K562 (cell line): ENCODE results near the gene VSIG10L. TPM values are rescaled to one million over a fixed set of nuclear protein-coding genes. Genes with fewer than 3 reads are reported as not detected.
A peak's percentile ranks its signal among the peaks of the same experiment; 100 is the strongest.

Source experiments
- DNMT1 ChIP-seq: fragments of 450-650 bp; IDR thresholded peaks from 2 replicates; pipeline ENCODE4 v1.6.1; 2016; ENCODE audit warnings: antibody characterized with exemption, mild to moderate bottlenecking
- E2F8 ChIP-seq: fragments of 450-650 bp; IDR thresholded peaks from 2 replicates; pipeline ENCODE4 v1.7.1; 2018; ENCODE audit warnings: mild to moderate bottlenecking, low read depth; ENCODE audit not compliant: partially characterized antibody
- ILK ChIP-seq: fragments of 450-650 bp; IDR thresholded peaks from 2 replicates; pipeline ENCODE4 v1.6.1; 2016; ENCODE audit warnings: missing genetic modification characterization, low read depth, mild to moderate bottlenecking, missing compliant biosample characterization, moderate library complexity, borderline replicate concordance
- NFE2L1 ChIP-seq: fragments of 450-650 bp; IDR thresholded peaks from 2 replicates; pipeline ENCODE4 v1.6.1; 2016; ENCODE audit warnings: missing genetic modification characterization, low read depth, mild to moderate bottlenecking, missing compliant biosample characterization, moderate library complexity, borderline replicate concordance
- SP2 ChIP-seq: IDR thresholded peaks from 2 replicates; pipeline ENCODE4 v1.6.1; 2011; ENCODE audit warnings: mild to moderate bottlenecking, low read depth, low read length, moderate library complexity; ENCODE audit not compliant: poor library complexity, severe bottlenecking; ENCODE audit errors: extremely low read depth
- SRSF1 ChIP-seq: fragments of 200-400 bp; formaldehyde crosslinking; IDR thresholded peaks from 2 replicates; pipeline ENCODE4 v1.6.1; 2017; ENCODE audit warnings: mild to moderate bottlenecking, low read depth, low read length, moderate library complexity
- TAF1 ChIP-seq: IDR thresholded peaks from 2 replicates; pipeline ENCODE4 v1.6.1; 2011; ENCODE audit warnings: mild to moderate bottlenecking, low read length, moderate library complexity; ENCODE audit not compliant: insufficient read depth, control insufficient read depth, severe bottlenecking; ENCODE audit errors: extremely low read depth
- ZNF277 ChIP-seq: fragments of 250-450 bp; sonication (Bioruptor Pico); IDR thresholded peaks from 2 replicates; pipeline ENCODE4 v1.8.0; 2022; ENCODE audit warnings: inconsistent platforms, mild to moderate bottlenecking, moderate library complexity, borderline replicate concordance
- ZNF316 ChIP-seq: fragments of 450-650 bp; IDR thresholded peaks from 2 replicates; pipeline ENCODE4 v1.6.1; 2016
- ZNF507 ChIP-seq: conservative IDR thresholded peaks from 2 replicates; pipeline ENCODE4 v1.6.1; 2017; ENCODE audit warnings: missing genetic modification characterization, missing compliant biosample characterization
- ZNF76 ChIP-seq: fragments of 250-450 bp; sonication (Bioruptor Pico); IDR thresholded peaks from 2 replicates; pipeline ENCODE4 v1.4.0; 2020; ENCODE audit warnings: mild to moderate bottlenecking, moderate library complexity, borderline replicate concordance
- polyA plus RNA-seq, 8 experiments: library from polyadenylated mRNA; depleted of rRNA in 4 of 8; stranded (reverse) in 5 of 8; unstranded in 3 of 8; fragments of >200 nt; fragmentation: Nextera tagmentation in 2 of 8; fragmentation: Illumina TruSeq in 1 of 8; extraction: Ambion mirVana in 2 of 8; extraction: Trizol in 1 of 8; gene quantifications; 2 replicates each; pipeline versions ENCODE4 v1.2.1 to v1.2.3, GENCODE V29; 2011 to 2014; ENCODE audit warnings: inconsistent platforms in 1 of 8, missing spikeins in 1 of 8
- total RNA-seq, 7 experiments: library from RNA; depleted of rRNA in 6 of 7; stranded (reverse); fragments of >200 nt in 6 of 7; fragmentation: Illumina TruSeq in 2 of 7; extraction: Trizol in 2 of 7; gene quantifications; 2 replicates each; pipeline versions ENCODE4 v1.2.1 to v1.2.3, GENCODE V29; 2011 to 2021; ENCODE audit warnings: low replicate concordance in 1 of 7
- TF ChIP-seq, protein P1 (sequence below): IDR thresholded peaks from 2 replicates; pipeline ENCODE4 v1.6.1; 2016; ENCODE audit warnings: missing genetic modification characterization, missing compliant biosample characterization
- TF ChIP-seq, protein P2 (sequence below): fragments of 450-650 bp; IDR thresholded peaks from 2 replicates; pipeline ENCODE4 v1.6.1; 2017; ENCODE audit warnings: antibody characterized with exemption
- TF ChIP-seq, protein P3 (sequence below): fragments of 450-650 bp; formaldehyde crosslinking; IDR thresholded peaks from 2 replicates; pipeline ENCODE4 v1.4.0; 2020; ENCODE audit warnings: mild to moderate bottlenecking, moderate library complexity
- TF ChIP-seq, protein P4 (sequence below): fragments of 250-450 bp; sonication (Bioruptor Pico); IDR thresholded peaks from 2 replicates; pipeline ENCODE4 v1.8.0; 2022; ENCODE audit warnings: moderate library complexity, mild to moderate bottlenecking, inconsistent platforms

The VSIG10L gene
- total and polyA plus RNA-seq, 9 of the 15 experiments (the other 6 are each of a cell fraction or from before 2014, with no cell fraction given) = 1.1 to 7.6 (median 2.2) TPM

- TF ChIP-seq TAF1 = no peak
- no peak for TF ChIP-seq DNMT1
- TF ChIP-seq, protein P1, sequence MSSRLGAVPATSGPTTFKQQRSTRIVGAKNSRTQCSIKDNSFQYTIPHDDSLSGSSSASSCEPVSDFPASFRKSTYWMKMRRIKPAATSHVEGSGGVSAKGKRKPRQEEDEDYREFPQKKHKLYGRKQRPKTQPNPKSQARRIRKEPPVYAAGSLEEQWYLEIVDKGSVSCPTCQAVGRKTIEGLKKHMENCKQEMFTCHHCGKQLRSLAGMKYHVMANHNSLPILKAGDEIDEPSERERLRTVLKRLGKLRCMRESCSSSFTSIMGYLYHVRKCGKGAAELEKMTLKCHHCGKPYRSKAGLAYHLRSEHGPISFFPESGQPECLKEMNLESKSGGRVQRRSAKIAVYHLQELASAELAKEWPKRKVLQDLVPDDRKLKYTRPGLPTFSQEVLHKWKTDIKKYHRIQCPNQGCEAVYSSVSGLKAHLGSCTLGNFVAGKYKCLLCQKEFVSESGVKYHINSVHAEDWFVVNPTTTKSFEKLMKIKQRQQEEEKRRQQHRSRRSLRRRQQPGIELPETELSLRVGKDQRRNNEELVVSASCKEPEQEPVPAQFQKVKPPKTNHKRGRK (tag) = no peak
- no peak for TF ChIP-seq ZNF316
- TF ChIP-seq ZNF76 = no peak
- no peak for TF ChIP-seq SRSF1
- TF ChIP-seq ZNF507 (tag) = no peak
- TF ChIP-seq, protein P2, sequence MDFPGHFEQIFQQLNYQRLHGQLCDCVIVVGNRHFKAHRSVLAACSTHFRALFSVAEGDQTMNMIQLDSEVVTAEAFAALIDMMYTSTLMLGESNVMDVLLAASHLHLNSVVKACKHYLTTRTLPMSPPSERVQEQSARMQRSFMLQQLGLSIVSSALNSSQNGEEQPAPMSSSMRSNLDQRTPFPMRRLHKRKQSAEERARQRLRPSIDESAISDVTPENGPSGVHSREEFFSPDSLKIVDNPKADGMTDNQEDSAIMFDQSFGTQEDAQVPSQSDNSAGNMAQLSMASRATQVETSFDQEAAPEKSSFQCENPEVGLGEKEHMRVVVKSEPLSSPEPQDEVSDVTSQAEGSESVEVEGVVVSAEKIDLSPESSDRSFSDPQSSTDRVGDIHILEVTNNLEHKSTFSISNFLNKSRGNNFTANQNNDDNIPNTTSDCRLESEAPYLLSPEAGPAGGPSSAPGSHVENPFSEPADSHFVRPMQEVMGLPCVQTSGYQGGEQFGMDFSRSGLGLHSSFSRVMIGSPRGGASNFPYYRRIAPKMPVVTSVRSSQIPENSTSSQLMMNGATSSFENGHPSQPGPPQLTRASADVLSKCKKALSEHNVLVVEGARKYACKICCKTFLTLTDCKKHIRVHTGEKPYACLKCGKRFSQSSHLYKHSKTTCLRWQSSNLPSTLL = no peak
- no peak for TF ChIP-seq E2F8
- no peak for TF ChIP-seq ILK
- TF ChIP-seq NFE2L1 = no peak
- no peak for TF ChIP-seq ZNF277 (CRISPR knock-in tag)
- TF ChIP-seq SP2 = no peak
- TF ChIP-seq, protein P3, sequence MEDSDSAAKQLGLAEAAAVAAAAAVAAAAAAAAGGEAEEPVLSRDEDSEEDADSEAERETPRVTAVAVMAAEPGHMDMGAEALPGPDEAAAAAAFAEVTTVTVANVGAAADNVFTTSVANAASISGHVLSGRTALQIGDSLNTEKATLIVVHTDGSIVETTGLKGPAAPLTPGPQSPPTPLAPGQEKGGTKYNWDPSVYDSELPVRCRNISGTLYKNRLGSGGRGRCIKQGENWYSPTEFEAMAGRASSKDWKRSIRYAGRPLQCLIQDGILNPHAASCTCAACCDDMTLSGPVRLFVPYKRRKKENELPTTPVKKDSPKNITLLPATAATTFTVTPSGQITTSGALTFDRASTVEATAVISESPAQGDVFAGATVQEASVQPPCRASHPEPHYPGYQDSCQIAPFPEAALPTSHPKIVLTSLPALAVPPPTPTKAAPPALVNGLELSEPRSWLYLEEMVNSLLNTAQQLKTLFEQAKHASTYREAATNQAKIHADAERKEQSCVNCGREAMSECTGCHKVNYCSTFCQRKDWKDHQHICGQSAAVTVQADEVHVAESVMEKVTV (CRISPR knock-in tag) = 0 out of 2 replicates have a peak, but pooled peaks have one; percentile 31
- TF ChIP-seq, protein P4, sequence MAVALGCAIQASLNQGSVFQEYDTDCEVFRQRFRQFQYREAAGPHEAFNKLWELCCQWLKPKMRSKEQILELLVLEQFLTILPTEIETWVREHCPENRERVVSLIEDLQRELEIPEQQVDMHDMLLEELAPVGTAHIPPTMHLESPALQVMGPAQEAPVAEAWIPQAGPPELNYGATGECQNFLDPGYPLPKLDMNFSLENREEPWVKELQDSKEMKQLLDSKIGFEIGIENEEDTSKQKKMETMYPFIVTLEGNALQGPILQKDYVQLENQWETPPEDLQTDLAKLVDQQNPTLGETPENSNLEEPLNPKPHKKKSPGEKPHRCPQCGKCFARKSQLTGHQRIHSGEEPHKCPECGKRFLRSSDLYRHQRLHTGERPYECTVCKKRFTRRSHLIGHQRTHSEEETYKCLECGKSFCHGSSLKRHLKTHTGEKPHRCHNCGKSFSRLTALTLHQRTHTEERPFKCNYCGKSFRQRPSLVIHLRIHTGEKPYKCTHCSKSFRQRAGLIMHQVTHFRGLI = no peak
Measured at GRCh38 chr19:51296336-51297093, 45.4 kb downstream of the VSIG10L start (continued).
